ENCODE measurements around the gene SQSTM1. TPM values are rescaled to one million over a fixed set of nuclear protein-coding genes. Genes with fewer than 3 reads are reported as not detected.
"Not testable (repeated sequence)": the region's sequence is repeated elsewhere in the genome, so short reads cannot be mapped to it uniquely, and the experiment has no call there.

Gene SQSTM1
- total RNA-seq, 2 experiments from 2014 or later: 58.5 to 81.1 TPM

DNA sequence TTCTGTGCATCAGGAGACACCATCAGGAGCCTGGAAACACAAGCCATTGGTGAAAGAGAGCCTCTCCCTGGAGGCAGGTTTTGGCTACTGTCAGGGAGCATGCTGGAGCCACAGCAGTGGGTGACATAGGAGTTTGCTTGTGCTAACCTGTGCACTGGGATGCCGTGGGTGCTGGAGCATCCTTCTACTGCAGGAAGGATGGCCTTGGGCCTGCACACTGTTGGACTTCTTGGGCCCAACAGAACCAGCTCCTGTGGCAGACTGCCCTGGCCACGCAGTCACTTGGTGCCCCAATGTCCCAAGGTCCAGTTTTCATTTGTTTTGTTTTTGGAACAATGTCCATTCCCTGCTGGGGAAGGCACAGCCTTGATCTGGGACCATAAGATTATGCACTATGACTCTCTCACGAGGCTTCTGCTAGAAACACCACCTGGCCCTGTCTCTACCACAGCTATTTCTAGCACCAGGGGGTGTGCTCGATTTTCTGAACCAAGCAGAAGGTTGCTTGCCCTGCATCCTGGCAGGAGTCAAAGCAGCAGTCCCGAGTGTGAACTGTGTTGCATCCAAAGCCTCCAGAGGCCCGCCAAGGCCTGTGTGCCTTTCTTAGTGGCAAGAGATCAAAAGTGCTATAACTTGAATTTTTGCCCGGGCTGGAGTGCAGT, 32.4 kb upstream of the SQSTM1 start:
- H3K4me1 ChIP-seq (ENCODE audit: insufficient read depth, low read length, poor library complexity, severe bottlenecking): peaks cover 17% of the 10 kb centered on the region
- H3K27ac ChIP-seq (ENCODE audit: low read depth, low read length, poor library complexity, severe bottlenecking): no peak overlapping the region
- no peaks in the 10 kb centered on the region for H3K9me2 ChIP-seq (ENCODE audit: insufficient read depth, low read length)
- no peak overlapping the region for H3K4me3 ChIP-seq (ENCODE audit: low read depth, low read length, poor library complexity, severe bottlenecking)
- no peak overlapping the region for H3K4me2 ChIP-seq (ENCODE audit: low read length)
- TF ChIP-seq EZH2phosphoT487 (IDR thresholded peaks at IDR 0.05; ENCODE audit: borderline replicate concordance, low read depth, low read length): no peak
- TF ChIP-seq, protein P1, sequence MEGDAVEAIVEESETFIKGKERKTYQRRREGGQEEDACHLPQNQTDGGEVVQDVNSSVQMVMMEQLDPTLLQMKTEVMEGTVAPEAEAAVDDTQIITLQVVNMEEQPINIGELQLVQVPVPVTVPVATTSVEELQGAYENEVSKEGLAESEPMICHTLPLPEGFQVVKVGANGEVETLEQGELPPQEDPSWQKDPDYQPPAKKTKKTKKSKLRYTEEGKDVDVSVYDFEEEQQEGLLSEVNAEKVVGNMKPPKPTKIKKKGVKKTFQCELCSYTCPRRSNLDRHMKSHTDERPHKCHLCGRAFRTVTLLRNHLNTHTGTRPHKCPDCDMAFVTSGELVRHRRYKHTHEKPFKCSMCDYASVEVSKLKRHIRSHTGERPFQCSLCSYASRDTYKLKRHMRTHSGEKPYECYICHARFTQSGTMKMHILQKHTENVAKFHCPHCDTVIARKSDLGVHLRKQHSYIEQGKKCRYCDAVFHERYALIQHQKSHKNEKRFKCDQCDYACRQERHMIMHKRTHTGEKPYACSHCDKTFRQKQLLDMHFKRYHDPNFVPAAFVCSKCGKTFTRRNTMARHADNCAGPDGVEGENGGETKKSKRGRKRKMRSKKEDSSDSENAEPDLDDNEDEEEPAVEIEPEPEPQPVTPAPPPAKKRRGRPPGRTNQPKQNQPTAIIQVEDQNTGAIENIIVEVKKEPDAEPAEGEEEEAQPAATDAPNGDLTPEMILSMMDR (conservative IDR thresholded peaks at IDR 0.05; ENCODE audit: low read length): no peak
- BruUV-seq (replicated peaks): no TSS peak
- H2AFZ ChIP-seq (ENCODE audit: low read length): no peak overlapping the region
- intact Hi-C loops (cut with micrococcal nuclease; ENCODE audit: unreplicated experiment): no loop called here
- H3K9me3 ChIP-seq (ENCODE audit: low read length): no peaks in the 10 kb centered on the region
- no peaks in the 10 kb centered on the region for H4K20me1 ChIP-seq (ENCODE audit: insufficient read depth, low read length)
- DNase-seq (ENCODE audit: low spot score): no peak
- POLR2A ChIA-PET: no interaction called here
- H3K36me3 ChIP-seq (ENCODE audit: insufficient read depth, low read length): no peaks in the 10 kb centered on the region
- CTCF ChIA-PET (ENCODE audit: unreplicated experiment): no interaction called here
- no peaks in the 10 kb centered on the region for H3K79me2 ChIP-seq (ENCODE audit: insufficient read depth, low read depth, low read length)

DNA sequence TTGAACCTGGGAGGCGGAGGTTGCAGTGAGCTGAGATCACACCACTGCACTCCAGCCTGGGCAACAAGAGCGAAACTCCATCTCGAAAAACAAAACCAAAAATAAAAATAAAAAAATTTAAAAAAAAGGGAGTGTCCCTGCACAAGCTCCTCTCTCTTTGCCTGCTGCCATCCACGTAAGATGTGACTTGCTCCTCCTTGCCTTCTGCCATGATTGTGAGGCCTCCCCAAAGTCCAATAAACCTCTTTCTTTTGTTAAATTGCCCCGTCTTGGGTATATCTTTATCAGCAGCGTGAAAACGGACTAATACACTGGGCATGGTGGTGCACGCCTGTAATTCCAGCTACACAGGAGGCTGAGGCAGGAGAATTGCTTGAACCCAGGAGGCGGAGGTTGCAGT, 31.4 kb upstream of the SQSTM1 start:
- H4K20me1 ChIP-seq (ENCODE audit: insufficient read depth, low read length); H3K79me2 ChIP-seq (ENCODE audit: insufficient read depth, low read depth, low read length); POLR2A ChIA-PET; H2AFZ ChIP-seq (ENCODE audit: low read length); DNase-seq (ENCODE audit: low spot score); H3K36me3 ChIP-seq (ENCODE audit: insufficient read depth, low read length); BruUV-seq (replicated peaks); H3K9me3 ChIP-seq (ENCODE audit: low read length); CTCF ChIA-PET (ENCODE audit: unreplicated experiment); H3K27ac ChIP-seq (ENCODE audit: low read depth, low read length, poor library complexity, severe bottlenecking); H3K4me3 ChIP-seq (ENCODE audit: low read depth, low read length, poor library complexity, severe bottlenecking); intact Hi-C loops (cut with micrococcal nuclease; ENCODE audit: unreplicated experiment); H3K9me2 ChIP-seq (ENCODE audit: insufficient read depth, low read length); H3K4me2 ChIP-seq (ENCODE audit: low read length): not testable (repeated sequence)
- H3K4me1 ChIP-seq (ENCODE audit: insufficient read depth, low read length, poor library complexity, severe bottlenecking): peaks cover 26% of the 10 kb centered on the region

DNA sequence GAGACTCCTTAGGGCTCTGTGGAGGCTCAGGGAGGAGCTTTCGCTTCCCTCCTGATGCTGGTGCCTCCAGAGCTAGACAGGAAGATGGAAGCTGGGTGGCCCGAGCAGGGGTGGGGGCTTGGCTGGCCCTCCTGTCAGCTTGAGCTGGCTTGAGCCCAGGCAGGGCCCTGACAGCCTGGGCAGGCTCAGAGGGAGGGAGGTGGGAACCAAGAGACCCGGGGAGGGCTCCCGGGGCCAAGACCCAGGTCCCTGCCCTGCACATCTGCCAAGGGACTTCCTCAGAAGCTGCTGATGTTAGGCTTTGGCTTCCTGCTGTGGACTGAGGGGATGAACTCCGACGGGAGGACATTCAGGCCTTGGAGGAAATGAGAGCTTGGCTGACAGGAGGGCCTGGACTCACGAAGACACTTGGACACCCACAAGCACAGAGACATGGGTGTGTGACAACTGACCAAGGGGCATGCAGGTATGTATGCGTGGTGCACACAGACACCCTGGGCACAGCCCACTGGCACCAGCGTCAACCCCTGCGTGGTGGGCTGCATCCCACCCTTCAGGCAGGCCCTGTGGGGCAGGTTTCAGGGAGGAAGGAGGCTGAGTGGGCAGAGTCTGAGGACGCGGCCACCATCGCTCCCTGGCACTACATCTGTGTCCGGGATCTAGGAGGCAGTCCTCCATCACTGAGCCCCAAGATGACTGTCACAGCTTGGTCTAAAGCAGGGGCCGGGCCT, 28.7 kb upstream of the SQSTM1 start:
- no peak for DNase-seq (ENCODE audit: low spot score)
- Histone ChIP-seq H3K4me2 (ENCODE audit: low read length) (no peak overlapping the region), H3K9me2 (ENCODE audit: insufficient read depth, low read length) (no peaks in the 10 kb centered on the region), H3K4me3 (ENCODE audit: low read depth, low read length, poor library complexity, severe bottlenecking) (no peak overlapping the region), H3K27ac (ENCODE audit: low read depth, low read length, poor library complexity, severe bottlenecking) (no peak overlapping the region), H2AFZ (ENCODE audit: low read length) (no peak overlapping the region), H3K4me1 (ENCODE audit: insufficient read depth, low read length, poor library complexity, severe bottlenecking) (peaks cover 46% of the 10 kb centered on the region), H3K36me3 (ENCODE audit: insufficient read depth, low read length) (0 out of 2 replicates have a peak, but pooled peaks cover 3% of the 10 kb centered on the region), H3K79me2 (ENCODE audit: insufficient read depth, low read depth, low read length) (no peaks in the 10 kb centered on the region), H3K9me3 (ENCODE audit: low read length) (no peaks in the 10 kb centered on the region), H4K20me1 (ENCODE audit: insufficient read depth, low read length) (no peaks in the 10 kb centered on the region)
- POLR2A ChIA-PET: interaction anchor here (0.6 kb wide), 1 partner anchor 1019 kb away, joined by 3 read pairs; no protein-coding TSS in a partner anchor
- TF ChIP-seq, protein P1 (conservative IDR thresholded peaks at IDR 0.05; ENCODE audit: low read length): no peak
- no peak for TF ChIP-seq EZH2phosphoT487 (IDR thresholded peaks at IDR 0.05; ENCODE audit: borderline replicate concordance, low read depth, low read length)
- CTCF ChIA-PET (ENCODE audit: unreplicated experiment): no interaction called here
- intact Hi-C loops (cut with micrococcal nuclease; ENCODE audit: unreplicated experiment): no loop called here
- no TSS peak for BruUV-seq (replicated peaks)

Data from OCI-LY7 (cell line).